OCI-LY7 (cell line): Measurements from ENCODE around the gene TCEAL7. TPM values are rescaled to one million over a fixed set of nuclear protein-coding genes. Genes with fewer than 3 reads are reported as not detected.

Experiments used
- BruUV-seq: library from RNA; stranded (reverse); fragments of 400-500 nt; replicated peaks from 2 replicates; lab custom pipeline; 2021; lab: Mats Ljungman, UMichigan
- CTCF ChIA-PET: fragments of 300-600 bp; sonication (Branson Sonifier 250); formaldehyde crosslinking; loops from one replicate; lab custom pipeline; 2022; ENCODE audit warnings: antibody characterized with exemption; ENCODE audit not compliant: unreplicated experiment; lab: Charles Lee
- POLR2A ChIA-PET: fragments of 300-600 bp; sonication (Branson Sonifier 250); formaldehyde crosslinking; loops from one replicate; lab custom pipeline; 2022; ENCODE audit warnings: antibody characterized with exemption; lab: Charles Lee
- DNase-seq: peaks from one replicate; pipeline ENCODE4 v3.0.0-alpha.2; 2015; ENCODE audit warnings: low spot score
- H2AFZ ChIP-seq: fragments of 200-600 bp; sonication (generic), shearing (Covaris generic); 2 replicates; pipeline ENCODE4 v1.6.1; 2014; ENCODE audit warnings: mild to moderate bottlenecking, antibody characterized with exemption, low read length, moderate library complexity
- H3K27ac ChIP-seq: fragments of 200-600 bp; sonication (generic); 2 replicates; pipeline ENCODE4 v1.5.1; 2014; ENCODE audit warnings: mixed run types, low read depth, mild to moderate bottlenecking, moderate library complexity, low read length, inconsistent platforms; ENCODE audit not compliant: poor library complexity, severe bottlenecking
- H3K36me3 ChIP-seq: fragments of 200-600 bp; sonication (generic); 2 replicates; pipeline ENCODE4 v1.6.1; 2014; ENCODE audit warnings: mild to moderate bottlenecking, antibody characterized with exemption, low read length, moderate library complexity, mixed read lengths; ENCODE audit not compliant: insufficient read depth
- H3K4me1 ChIP-seq: fragments of 200-600 bp; sonication (generic); 2 replicates; pipeline ENCODE4 v1.5.1; 2014; ENCODE audit warnings: mild to moderate bottlenecking, low read length; ENCODE audit not compliant: insufficient read depth, poor library complexity, severe bottlenecking
- H3K4me2 ChIP-seq: fragments of 200-600 bp; sonication (generic); 2 replicates; pipeline ENCODE4 v1.6.1; 2014; ENCODE audit warnings: mild to moderate bottlenecking, low read length
- H3K4me3 ChIP-seq: fragments of 200-600 bp; sonication (generic); 2 replicates; pipeline ENCODE4 v1.5.1; 2014; ENCODE audit warnings: mild to moderate bottlenecking, low read depth, low read length; ENCODE audit not compliant: poor library complexity, severe bottlenecking
- H3K79me2 ChIP-seq: fragments of 200-600 bp; sonication (generic); 2 replicates; pipeline ENCODE4 v1.6.1; 2016; ENCODE audit warnings: low read depth, mild to moderate bottlenecking, low read length, moderate library complexity, mixed read lengths; ENCODE audit not compliant: insufficient read depth
- H3K9me2 ChIP-seq: fragments of 200-600 bp; sonication (generic); 2 replicates; pipeline ENCODE4 v1.6.1; 2016; ENCODE audit warnings: mild to moderate bottlenecking, low read length, mixed read lengths; ENCODE audit not compliant: insufficient read depth
- H3K9me3 ChIP-seq: fragments of 200-600 bp; sonication (generic); 2 replicates; pipeline ENCODE4 v1.6.1; 2014; ENCODE audit warnings: mild to moderate bottlenecking, mixed run types, low read length, mixed read lengths
- H4K20me1 ChIP-seq: fragments of 200-600 bp; sonication (generic); 2 replicates; pipeline ENCODE4 v1.6.1; 2014; ENCODE audit warnings: mild to moderate bottlenecking, antibody characterized with exemption, low read length, moderate library complexity, mixed read lengths; ENCODE audit not compliant: insufficient read depth
- EZH2phosphoT487 ChIP-seq: fragments of 200-600 bp; sonication (generic); IDR thresholded peaks from 2 replicates; pipeline ENCODE4 v1.6.1; 2018; ENCODE audit warnings: low read depth, borderline replicate concordance, mild to moderate bottlenecking, mixed run types, antibody characterized with exemption, low read length, moderate library complexity, mixed read lengths
- intact Hi-C: fragments of 100-400 bp; cut with micrococcal nuclease; formaldehyde crosslinking; loops from one replicate; pipeline ENCODE4 v1.10.0; 2022; ENCODE audit not compliant: unreplicated experiment
- total RNA-seq, 2 experiments: library from RNA; depleted of rRNA in 1 of 2; stranded (reverse); fragments of >200 nt in 1 of 2; shearing (Covaris generic) in 1 of 2; gene quantifications; 2 replicates each; pipeline ENCODE4 v1.2.3, GENCODE V29; 2014 to 2022
- TF ChIP-seq, protein P1 (sequence below): fragments of 200-600 bp; sonication (generic); conservative IDR thresholded peaks from 2 replicates; pipeline ENCODE4 v1.5.1; 2014; ENCODE audit warnings: mild to moderate bottlenecking, antibody characterized with exemption, low read length, moderate library complexity, mixed read lengths

Gene TCEAL7
- total RNA-seq, 2 experiments from 2014 or later = not detected

DNA sequence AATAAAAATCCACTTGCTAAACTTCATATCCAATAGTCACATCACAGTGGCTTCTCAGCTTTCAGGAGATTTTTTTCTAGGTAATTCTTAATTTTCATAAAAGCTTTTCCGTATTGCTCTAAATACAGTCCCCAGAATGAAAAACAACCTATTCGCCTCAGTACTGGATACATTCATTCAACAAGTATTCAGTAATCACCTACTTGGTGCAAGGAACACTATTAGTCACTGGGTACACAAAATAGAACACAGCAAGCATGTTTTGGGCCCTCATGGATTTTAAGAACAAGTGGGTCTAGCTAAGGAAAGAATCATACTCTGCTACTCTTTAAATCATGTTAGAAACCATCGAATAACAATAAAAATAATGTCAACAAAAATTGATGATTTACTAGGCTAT, 43.5 kb downstream of the TCEAL7 start:
- Histone ChIP-seq H3K4me3 (no peak overlapping the region), H3K36me3 (no peaks in the 10 kb centered on the region), H3K4me2 (no peak overlapping the region), H3K9me2 (no peaks in the 10 kb centered on the region), H3K79me2 (no peaks in the 10 kb centered on the region), H2AFZ (no peak overlapping the region), H3K9me3 (no peaks in the 10 kb centered on the region), H3K27ac (no peak overlapping the region), H3K4me1 (no peaks in the 10 kb centered on the region), H4K20me1 (no peaks in the 10 kb centered on the region)
- TF ChIP-seq, protein P1, sequence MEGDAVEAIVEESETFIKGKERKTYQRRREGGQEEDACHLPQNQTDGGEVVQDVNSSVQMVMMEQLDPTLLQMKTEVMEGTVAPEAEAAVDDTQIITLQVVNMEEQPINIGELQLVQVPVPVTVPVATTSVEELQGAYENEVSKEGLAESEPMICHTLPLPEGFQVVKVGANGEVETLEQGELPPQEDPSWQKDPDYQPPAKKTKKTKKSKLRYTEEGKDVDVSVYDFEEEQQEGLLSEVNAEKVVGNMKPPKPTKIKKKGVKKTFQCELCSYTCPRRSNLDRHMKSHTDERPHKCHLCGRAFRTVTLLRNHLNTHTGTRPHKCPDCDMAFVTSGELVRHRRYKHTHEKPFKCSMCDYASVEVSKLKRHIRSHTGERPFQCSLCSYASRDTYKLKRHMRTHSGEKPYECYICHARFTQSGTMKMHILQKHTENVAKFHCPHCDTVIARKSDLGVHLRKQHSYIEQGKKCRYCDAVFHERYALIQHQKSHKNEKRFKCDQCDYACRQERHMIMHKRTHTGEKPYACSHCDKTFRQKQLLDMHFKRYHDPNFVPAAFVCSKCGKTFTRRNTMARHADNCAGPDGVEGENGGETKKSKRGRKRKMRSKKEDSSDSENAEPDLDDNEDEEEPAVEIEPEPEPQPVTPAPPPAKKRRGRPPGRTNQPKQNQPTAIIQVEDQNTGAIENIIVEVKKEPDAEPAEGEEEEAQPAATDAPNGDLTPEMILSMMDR = no peak
- TF ChIP-seq EZH2phosphoT487 = no peak
- intact Hi-C loops = no loop called here
- BruUV-seq = no TSS peak
- ChIA-PET CTCF (no interaction called here), POLR2A (no interaction called here)
- DNase-seq = no peak

DNA sequence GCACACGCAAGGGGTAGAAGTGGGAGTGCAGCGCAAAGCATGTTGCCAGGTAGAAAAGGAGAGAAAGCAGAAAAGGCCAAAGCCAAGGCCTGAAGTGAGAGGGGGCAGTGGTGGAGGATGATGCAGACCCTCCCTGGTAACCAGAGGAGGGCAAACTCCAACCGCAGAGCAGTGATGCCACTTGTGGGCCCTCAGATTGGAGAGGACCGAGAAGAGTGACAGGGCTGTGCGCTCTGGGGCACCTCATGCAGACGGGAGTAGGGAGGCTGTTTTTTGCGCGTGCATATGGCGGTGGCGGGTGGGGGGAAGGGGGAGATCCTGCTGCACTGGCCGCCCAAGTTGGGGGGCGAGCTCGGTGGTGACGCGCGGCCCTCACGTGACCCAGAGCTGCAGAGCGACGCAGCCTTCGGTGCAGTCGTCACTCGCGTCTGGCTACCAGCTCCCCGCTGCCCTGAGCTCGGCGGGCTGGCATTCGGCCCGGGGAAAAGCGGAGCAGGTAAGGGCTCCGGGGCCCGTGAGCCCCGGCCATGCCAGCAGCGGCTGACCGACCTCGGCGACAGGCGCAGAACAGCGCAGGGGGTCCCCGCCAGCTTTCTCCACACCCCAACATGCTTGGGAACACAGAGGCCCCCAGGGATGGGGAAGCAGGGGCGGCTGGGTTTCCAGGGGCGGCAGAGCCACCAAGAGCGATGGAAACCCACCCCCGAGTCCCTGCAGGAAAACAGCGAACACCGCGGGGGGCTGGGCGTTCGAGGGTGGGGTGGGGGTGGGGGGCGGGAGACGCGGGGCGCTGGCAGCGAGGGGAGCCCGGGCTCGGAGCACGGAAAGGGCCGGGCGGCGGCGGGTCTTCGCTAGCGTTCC, 46.3 kb downstream of the TCEAL7 start, which contains the start of gene BEX3:
BEX3 (plus strand) TSS at position 421 of the 861 bp plus-strand sequence. CDS start 984 bp downstream, outside the sequence.
- POLR2A ChIA-PET = no interaction called here
- intact Hi-C loops = no loop called here
- no peaks in the 10 kb centered on the region for H4K20me1 ChIP-seq
- no peaks in the 10 kb centered on the region for H3K9me3 ChIP-seq
- H3K4me3 ChIP-seq = no peak within 1 kb of the TSS
- H3K36me3 ChIP-seq = no peaks in the 10 kb centered on the region
- H3K27ac ChIP-seq = no peak within 1 kb of the TSS
- TF ChIP-seq, protein P1 = no peak
- TF ChIP-seq EZH2phosphoT487 = no peak
- no peak within 1 kb of the TSS for H3K4me2 ChIP-seq
- H3K4me1 ChIP-seq = no peaks in the 10 kb centered on the region
- no TSS peak for BruUV-seq
- no peaks in the 10 kb centered on the region for H3K79me2 ChIP-seq
- no peak within 1 kb of the TSS for H2AFZ ChIP-seq
- CTCF ChIA-PET = no interaction called here
- DNase-seq = no peak
- H3K9me2 ChIP-seq = no peaks in the 10 kb centered on the region

DNA sequence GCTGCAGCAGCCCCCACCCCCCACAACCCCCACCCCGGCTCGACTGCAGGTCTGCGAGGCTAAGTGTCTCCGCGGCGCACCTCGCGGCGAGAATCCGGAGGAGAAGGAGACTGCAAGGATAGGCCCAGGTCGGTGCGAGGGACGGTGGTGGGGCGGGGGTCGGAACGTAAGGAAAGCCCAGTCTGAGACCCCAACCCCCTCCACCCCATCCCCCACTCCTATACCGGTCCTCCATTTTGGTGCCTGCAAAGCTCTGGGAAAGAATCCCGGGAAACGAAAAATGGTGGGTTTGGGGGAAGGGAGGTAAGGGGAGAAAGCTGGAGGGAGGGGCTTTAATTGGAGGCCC, 46.9 kb downstream of the TCEAL7 start:
- H2AFZ ChIP-seq = no peak overlapping the region
- DNase-seq = no peak
- H3K36me3 ChIP-seq = no peaks in the 10 kb centered on the region
- intact Hi-C loops = no loop called here
- no peak overlapping the region for H3K27ac ChIP-seq
- ChIA-PET POLR2A (no interaction called here), CTCF (no interaction called here)
- BruUV-seq = no TSS peak
- H3K4me2 ChIP-seq = no peak overlapping the region
- no peaks in the 10 kb centered on the region for H3K9me3 ChIP-seq
- no peaks in the 10 kb centered on the region for H4K20me1 ChIP-seq
- no peaks in the 10 kb centered on the region for H3K4me1 ChIP-seq
- no peak overlapping the region for H3K4me3 ChIP-seq
- TF ChIP-seq, protein P1 = no peak
- TF ChIP-seq EZH2phosphoT487 = no peak
- no peaks in the 10 kb centered on the region for H3K79me2 ChIP-seq
- no peaks in the 10 kb centered on the region for H3K9me2 ChIP-seq
